Effector memory CD8-positive, alpha-beta T cell (primary cell): Measurements from ENCODE around the gene TRIM33.
"Not testable (repeated sequence)": the region's sequence is repeated elsewhere in the genome, so short reads cannot be mapped to it uniquely, and the experiment has no call there.

Experiments
- ATAC-seq: fragments of 150-1000 bp; cut with Tn5 transposase; replicated peaks from 2 replicates; pipeline ENCODE4 v1.10.0; 2021; ENCODE audit warnings: mild to moderate bottlenecking, moderate library complexity
- DNase-seq, 3 experiments: peaks; one replicate each; pipeline ENCODE4 v3.0.0; 2021
- H3K27ac Mint-ChIP-seq, 2 donors: one replicate each; pipeline ENCODE4 v1.8.0; 2022; ENCODE audit warnings: mild to moderate bottlenecking in 2 of 2, mixed read lengths in 2 of 2, moderate library complexity in 2 of 2
- H3K27me3 Mint-ChIP-seq, 2 donors: one replicate each; pipeline ENCODE4 v1.8.0; 2022; ENCODE audit warnings: mixed read lengths in 2 of 2
- H3K36me3 Mint-ChIP-seq: one replicate; pipeline ENCODE4 v1.8.0; 2022; ENCODE audit warnings: mild to moderate bottlenecking, moderate library complexity, mixed read lengths; ENCODE audit not compliant: insufficient read depth
- H3K4me1 Mint-ChIP-seq, 2 donors: one replicate each; pipeline ENCODE4 v1.8.0; 2022; ENCODE audit warnings: low read depth in 2 of 2, mixed read lengths in 2 of 2
- H3K4me3 Mint-ChIP-seq, 2 donors: one replicate each; pipeline ENCODE4 v1.8.0; 2022; ENCODE audit warnings: mild to moderate bottlenecking in 2 of 2, mixed read lengths in 2 of 2, moderate library complexity in 2 of 2
- H3K9me3 Mint-ChIP-seq, 2 donors: one replicate each; pipeline ENCODE4 v1.8.0; 2022; ENCODE audit warnings: mixed read lengths in 2 of 2

TRIM33 gene

DNA sequence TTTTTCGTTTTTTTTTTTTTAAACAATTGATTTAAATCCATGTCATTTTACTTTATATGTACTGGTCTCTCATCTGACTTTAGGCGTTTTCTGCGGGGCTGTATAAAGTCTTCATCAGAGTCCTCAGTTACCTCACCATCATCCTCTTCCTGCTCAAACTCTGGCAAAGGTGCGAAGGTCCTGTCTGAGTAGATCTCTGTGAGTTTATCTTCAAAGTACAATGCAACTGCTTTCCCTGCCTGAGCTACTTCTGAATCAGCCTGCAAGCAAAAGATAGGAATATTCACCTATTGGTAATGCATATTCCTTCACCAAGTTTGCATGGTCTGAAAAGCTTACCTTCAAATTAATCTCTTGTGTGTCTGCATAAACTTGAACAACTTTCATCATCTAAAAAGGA lies 113.4 kb downstream of the TRIM33 start:
- no peak overlapping the region for H3K4me3 Mint-ChIP-seq
- H3K36me3 Mint-ChIP-seq, result peaks cover 64% of the 10 kb centered on the region
- H3K27me3 Mint-ChIP-seq, result no peaks in the 10 kb centered on the region
- H3K9me3 Mint-ChIP-seq, result no peaks in the 10 kb centered on the region
- no peaks in the 10 kb centered on the region for H3K4me1 Mint-ChIP-seq
- DNase-seq (no peak), ATAC-seq (no peak)
- no peak overlapping the region for H3K27ac Mint-ChIP-seq

DNA sequence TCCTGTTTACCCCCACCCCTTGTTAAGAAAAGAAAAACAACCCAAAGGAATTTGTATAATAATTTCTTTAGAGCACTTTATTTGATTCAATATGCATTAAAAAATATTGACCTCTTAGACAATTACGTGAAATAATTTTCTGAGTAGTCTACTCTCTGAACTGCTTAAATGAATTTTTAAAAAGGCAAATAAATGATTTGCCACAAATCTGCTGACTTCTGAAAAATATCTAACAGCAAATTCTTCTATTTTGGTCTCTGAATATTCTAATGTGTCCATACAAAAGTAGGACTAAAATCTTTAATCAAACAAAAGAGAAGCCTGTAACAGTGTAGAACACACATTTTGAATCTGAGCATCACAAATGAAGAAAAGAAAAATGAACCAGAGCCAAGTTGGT lies 115.1 kb downstream of the TRIM33 start:
- Mint-ChIP-seq H3K4me1 (no peaks in the 10 kb centered on the region), H3K27ac (no peak overlapping the region), H3K27me3 (no peaks in the 10 kb centered on the region), H3K36me3 (peaks cover 62% of the 10 kb centered on the region), H3K9me3 (no peaks in the 10 kb centered on the region), H3K4me3 (no peak overlapping the region)
- ATAC-seq (no peak), DNase-seq (no peak)

DNA sequence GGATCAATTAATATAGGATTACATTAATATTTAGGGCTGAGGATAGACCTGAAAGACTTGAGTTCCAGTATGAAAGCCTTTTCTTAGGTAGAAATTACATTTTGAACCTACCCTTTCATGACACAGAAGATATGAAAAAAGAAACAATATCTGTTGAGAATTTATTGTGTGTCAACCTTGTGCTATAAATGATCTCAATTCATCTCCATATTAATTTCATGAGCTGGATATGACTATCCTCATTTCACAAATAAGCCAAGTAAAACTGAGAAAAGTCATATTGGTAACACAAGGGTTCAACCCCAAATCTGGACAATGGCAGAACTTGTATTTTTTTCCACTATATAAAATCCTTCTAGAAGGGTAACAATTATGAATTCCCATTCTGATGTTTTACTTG lies 120.0 kb downstream of the TRIM33 start:
- Mint-ChIP-seq H3K4me1 (no peaks in the 10 kb centered on the region), H3K36me3 (peaks cover 22% of the 10 kb centered on the region), H3K9me3 (peaks cover 0 to 3% of the 10 kb centered on the region in 2 donors), H3K27me3 (no peaks in the 10 kb centered on the region), H3K27ac (no peak overlapping the region), H3K4me3 (no peak overlapping the region)
- no peak for DNase-seq
- ATAC-seq, result no peak

DNA sequence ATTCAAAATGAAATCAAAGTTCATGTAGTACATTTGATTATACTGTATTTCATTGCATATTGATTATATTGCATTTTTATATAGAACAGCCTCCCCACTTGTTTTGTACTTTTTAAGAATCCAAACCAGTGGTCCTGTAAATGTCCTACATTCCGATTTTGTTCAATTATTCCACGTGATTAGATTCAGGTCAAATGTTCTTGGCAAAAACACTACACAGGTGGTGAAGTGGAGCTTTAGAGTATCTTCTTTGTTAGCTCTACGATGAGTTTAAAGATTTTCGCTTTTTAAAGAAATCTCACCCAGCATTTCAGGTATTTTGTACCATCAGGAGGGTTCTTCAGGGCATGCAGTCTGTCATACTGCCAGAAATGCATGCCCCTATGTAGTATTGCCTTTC lies 120.6 kb downstream of the TRIM33 start:
- peaks cover 4% of the 10 kb centered on the region in 2 donors for H3K9me3 Mint-ChIP-seq
- no peak for ATAC-seq
- H3K4me3 Mint-ChIP-seq, result no peak overlapping the region
- no peak overlapping the region for H3K27ac Mint-ChIP-seq
- peaks cover 16% of the 10 kb centered on the region for H3K36me3 Mint-ChIP-seq
- H3K4me1 Mint-ChIP-seq, result no peaks in the 10 kb centered on the region
- no peaks in the 10 kb centered on the region for H3K27me3 Mint-ChIP-seq
- DNase-seq, result no peak

DNA sequence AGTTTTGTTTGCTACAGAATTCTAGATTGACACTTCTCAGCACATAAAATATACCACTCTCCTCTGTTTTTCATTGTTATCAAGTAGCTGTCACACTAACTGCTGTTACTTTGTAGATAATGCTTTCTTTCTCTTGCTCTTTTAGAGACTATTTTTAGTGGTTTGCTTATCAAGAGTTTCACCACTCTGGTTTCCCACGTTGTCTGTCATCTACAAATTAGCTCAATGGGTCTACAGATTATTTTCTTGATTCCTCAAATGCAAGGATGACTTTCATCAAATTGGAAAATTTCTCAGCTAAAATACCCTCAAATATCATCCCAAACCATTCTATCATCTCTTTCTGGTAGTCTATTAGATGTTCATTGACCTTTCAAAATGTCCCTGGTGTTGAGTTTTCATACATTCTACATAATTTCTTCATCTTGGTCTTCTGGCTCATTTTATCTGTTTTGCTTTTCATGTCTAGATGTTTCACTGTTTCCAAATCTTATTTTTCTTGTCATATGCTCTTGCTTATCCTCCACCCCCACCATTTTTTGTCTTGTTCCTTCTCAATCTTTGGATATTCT lies 122.5 kb downstream of the TRIM33 start:
- H3K27ac Mint-ChIP-seq, result no peak overlapping the region
- peaks cover 9% of the 10 kb centered on the region for H3K36me3 Mint-ChIP-seq
- H3K27me3 Mint-ChIP-seq, result no peaks in the 10 kb centered on the region
- ATAC-seq, result no peak
- DNase-seq, result no peak
- H3K4me1 Mint-ChIP-seq, result no peaks in the 10 kb centered on the region
- H3K4me3 Mint-ChIP-seq, result no peak overlapping the region
- peaks cover 4 to 8% of the 10 kb centered on the region in 2 donors for H3K9me3 Mint-ChIP-seq

DNA sequence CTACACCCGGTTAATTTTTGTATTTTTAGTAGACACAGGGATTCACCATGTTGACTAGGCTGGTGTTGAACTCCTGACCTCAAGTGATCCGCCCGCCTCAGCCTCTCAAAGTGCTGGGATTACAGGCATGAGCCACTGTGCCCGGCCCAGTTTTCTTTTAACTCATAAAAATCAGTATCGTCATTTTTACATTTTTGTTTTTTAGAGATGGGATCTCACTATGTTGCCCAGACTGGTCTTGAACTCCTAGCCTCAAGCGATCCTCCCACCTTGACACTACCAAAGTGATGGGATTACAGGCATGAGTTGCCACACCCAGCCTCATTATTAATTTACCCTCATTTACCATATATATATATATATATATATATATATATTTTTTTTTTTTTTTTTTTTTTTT lies 123.4 kb downstream of the TRIM33 start:
- H3K27ac Mint-ChIP-seq, H3K9me3 Mint-ChIP-seq, H3K4me1 Mint-ChIP-seq, H3K36me3 Mint-ChIP-seq, ATAC-seq, H3K27me3 Mint-ChIP-seq, DNase-seq, H3K4me3 Mint-ChIP-seq: not testable (repeated sequence)

DNA sequence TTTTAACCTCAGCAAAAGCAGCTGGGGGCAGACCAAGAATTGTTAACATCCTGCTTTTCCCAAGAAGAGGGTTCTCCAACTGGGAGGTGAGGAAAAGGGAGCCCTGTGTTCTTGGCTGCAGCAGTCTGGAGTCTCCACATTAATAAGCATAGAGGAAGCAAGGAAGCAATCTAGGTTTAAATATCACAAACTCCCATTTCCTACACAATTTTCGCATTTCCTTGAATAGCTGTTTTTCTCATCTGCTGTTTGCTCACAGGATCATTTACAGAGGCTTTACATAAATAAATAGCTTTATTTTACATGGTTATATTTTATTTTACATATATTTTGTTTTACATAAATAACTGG lies 124.0 kb downstream of the TRIM33 start:
- Mint-ChIP-seq H3K36me3 (no peaks in the 10 kb centered on the region), H3K4me1 (no peaks in the 10 kb centered on the region), H3K9me3 (peaks cover 4 to 8% of the 10 kb centered on the region in 2 donors), H3K27me3 (no peaks in the 10 kb centered on the region), H3K27ac (no peak overlapping the region), H3K4me3 (no peak overlapping the region)
- no peak for ATAC-seq
- DNase-seq, result no peak

DNA sequence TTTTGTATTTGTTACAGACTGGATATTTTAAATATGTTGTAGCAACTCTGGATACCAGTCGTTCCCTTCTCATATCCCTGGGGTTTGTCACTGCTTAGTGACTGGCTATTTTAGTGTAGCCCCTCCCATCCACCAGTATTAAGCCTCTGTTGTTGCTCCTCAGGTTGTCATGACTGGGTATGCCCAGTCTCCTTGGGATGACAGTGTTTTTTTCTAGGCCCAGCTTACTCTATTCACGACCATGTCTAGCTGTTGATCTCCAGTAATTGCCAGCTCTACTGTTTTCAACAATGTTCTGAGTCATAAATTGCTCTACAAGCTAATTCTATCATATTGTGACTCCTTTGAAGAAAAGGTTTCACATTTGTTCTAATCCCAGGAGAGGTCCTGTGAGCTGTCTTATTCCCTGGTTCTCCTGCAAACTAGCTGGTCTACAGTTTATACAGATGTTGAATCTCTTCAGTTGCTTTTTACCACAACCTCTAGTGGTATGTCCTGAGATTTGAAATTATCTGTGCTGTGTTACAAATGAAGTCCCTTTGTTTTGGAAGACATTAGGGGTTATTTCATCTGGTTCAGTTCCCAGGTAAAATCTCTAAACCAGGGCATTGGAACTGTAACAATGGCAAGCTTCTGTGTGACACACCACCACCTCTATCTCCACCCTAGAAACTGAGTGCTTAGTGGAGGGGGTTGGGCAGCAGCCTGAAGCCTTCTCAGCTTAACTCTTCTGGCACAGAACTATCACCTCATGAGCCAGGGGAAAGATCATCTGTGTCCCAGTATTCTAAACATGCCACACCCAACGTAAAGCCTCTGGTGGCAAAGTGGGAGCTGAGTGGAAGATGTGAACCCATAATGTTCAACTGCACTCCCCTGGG lies 124.6 kb downstream of the TRIM33 start:
- Mint-ChIP-seq H3K4me3 (no peak overlapping the region), H3K36me3 (no peaks in the 10 kb centered on the region), H3K27ac (no peak overlapping the region), H3K9me3 (peaks cover 4 to 8% of the 10 kb centered on the region in 2 donors), H3K4me1 (no peaks in the 10 kb centered on the region), H3K27me3 (no peaks in the 10 kb centered on the region)
- DNase-seq, result no peak
- no peak for ATAC-seq

DNA sequence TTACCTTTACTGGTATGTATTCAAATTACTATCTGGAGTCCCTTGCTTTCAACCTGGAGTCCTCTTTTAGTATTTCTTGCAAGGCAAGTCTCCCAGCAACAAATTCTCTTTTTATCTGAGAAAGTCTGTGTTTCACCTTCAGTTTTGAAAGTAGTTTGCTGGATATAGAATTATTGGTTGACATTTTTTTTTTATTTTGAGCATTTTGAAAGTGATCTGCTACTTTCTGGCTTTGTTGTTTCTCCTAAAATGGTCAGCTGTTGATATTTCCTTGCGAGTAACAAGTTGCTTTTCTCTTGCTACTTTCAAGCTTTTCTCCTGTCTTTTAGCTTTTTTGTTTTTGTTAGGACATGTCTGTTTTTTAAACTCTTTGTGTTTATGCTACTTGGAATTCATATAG lies 126.1 kb downstream of the TRIM33 start:
- H3K36me3 Mint-ChIP-seq, result no peaks in the 10 kb centered on the region
- H3K4me1 Mint-ChIP-seq, result no peaks in the 10 kb centered on the region
- peaks cover 4 to 8% of the 10 kb centered on the region in 2 donors for H3K9me3 Mint-ChIP-seq
- no peak overlapping the region for H3K4me3 Mint-ChIP-seq
- DNase-seq (no peak), ATAC-seq (no peak)
- no peaks in the 10 kb centered on the region for H3K27me3 Mint-ChIP-seq
- H3K27ac Mint-ChIP-seq, result no peak overlapping the region

DNA sequence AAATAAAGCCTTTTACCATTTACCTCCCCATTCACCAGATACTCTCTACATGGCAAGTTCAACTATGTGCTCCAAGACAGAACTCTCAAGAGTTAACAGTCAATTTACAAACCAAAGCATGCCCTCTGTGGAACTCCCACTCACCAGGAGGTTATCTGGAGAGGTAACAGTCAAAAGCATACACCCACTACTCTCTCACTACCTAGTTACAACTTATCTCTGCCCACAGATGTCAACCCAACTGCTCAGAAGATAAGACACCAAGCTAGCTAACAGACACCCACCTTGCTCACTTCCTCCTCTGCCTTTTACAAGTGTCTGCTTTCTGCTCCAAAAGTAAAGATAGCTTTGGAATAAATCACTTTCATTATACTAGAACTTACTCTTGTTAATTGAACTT lies 131.0 kb downstream of the TRIM33 start:
- DNase-seq (no peak), ATAC-seq (no peak)
- Mint-ChIP-seq H3K9me3 (peaks cover under 1 to 2% of the 10 kb centered on the region in 2 donors), H3K27ac (no peak overlapping the region), H3K4me1 (no peaks in the 10 kb centered on the region), H3K27me3 (no peaks in the 10 kb centered on the region), H3K36me3 (no peaks in the 10 kb centered on the region), H3K4me3 (no peak overlapping the region)

DNA sequence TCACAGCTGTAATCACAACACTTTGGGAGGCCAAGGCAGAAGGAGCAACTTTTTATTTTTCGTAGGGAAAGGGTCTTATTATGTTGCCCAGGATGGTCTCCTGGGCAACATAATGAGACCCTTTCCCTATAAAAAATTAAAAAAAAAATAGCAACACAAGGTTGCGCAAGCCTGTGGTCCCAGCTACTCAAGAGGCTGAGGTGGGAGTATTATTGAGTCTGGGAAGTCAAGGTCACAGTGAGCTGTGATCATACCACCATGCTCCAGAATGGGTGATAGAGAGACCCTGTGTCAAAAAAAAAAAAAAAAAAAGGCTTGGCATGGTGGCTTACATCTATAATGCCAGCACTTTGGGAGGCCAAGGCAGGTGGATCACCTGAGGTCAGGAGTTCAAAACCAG lies 131.6 kb downstream of the TRIM33 start:
- ATAC-seq (no peak), DNase-seq (no peak)
- H3K36me3 Mint-ChIP-seq, result no peaks in the 10 kb centered on the region
- H3K27ac Mint-ChIP-seq, result no peak overlapping the region
- no peak overlapping the region for H3K4me3 Mint-ChIP-seq
- H3K27me3 Mint-ChIP-seq, result no peaks in the 10 kb centered on the region
- peaks cover 0 to 2% of the 10 kb centered on the region in 2 donors for H3K9me3 Mint-ChIP-seq
- no peaks in the 10 kb centered on the region for H3K4me1 Mint-ChIP-seq

DNA sequence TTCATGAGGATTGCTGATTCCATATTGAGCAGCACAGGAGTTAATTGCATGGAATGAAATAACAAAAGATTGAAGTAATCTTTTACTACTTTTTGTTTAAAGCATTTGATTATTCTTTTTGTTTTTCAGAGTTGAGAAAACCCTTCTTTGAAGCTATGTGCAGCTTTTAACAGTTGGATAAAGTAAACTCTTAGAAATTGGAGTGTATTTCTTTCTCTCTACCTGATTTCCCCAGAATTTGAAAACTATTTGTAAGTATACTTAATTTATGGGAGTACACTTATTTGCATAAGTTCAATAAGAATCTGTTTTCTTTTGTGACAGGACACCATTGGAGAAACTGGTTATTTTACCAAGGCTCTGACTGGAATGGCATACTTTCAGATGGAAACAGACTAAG lies 133.6 kb downstream of the TRIM33 start:
- H3K4me1 Mint-ChIP-seq, result no peaks in the 10 kb centered on the region
- DNase-seq, result no peak
- H3K27me3 Mint-ChIP-seq, result no peaks in the 10 kb centered on the region
- H3K27ac Mint-ChIP-seq, result no peak overlapping the region
- no peak overlapping the region for H3K4me3 Mint-ChIP-seq
- no peak for ATAC-seq
- peaks cover 0 to 2% of the 10 kb centered on the region in 2 donors for H3K9me3 Mint-ChIP-seq
- H3K36me3 Mint-ChIP-seq, result no peaks in the 10 kb centered on the region

DNA sequence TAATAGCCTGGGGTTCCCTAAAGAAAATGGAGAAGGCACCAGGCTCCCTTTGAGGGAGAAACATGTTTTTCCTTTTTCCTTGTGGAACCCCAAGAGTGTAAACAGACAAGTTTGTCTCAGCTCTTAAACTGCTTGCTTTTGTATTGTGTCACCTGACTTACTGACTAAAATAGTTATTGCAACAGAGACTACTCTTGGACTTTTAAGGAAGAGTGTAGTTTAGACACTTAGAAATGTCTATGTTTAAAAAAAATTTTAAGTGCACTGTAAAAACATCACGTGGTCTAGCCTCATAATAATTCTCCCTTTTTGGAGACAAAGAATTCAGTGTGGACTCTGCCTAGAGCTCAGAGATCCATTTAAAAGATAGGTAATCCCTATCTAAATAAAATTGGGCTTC lies 141.1 kb downstream of the TRIM33 start:
- H3K27me3 Mint-ChIP-seq, result peaks cover 0 to 7% of the 10 kb centered on the region in 2 donors
- ATAC-seq (no peak), DNase-seq (no peak)
- no peaks in the 10 kb centered on the region for H3K36me3 Mint-ChIP-seq
- H3K4me3 Mint-ChIP-seq, result no peak overlapping the region
- H3K4me1 Mint-ChIP-seq, result no peaks in the 10 kb centered on the region
- no peak overlapping the region for H3K27ac Mint-ChIP-seq
- H3K9me3 Mint-ChIP-seq, result no peaks in the 10 kb centered on the region

DNA sequence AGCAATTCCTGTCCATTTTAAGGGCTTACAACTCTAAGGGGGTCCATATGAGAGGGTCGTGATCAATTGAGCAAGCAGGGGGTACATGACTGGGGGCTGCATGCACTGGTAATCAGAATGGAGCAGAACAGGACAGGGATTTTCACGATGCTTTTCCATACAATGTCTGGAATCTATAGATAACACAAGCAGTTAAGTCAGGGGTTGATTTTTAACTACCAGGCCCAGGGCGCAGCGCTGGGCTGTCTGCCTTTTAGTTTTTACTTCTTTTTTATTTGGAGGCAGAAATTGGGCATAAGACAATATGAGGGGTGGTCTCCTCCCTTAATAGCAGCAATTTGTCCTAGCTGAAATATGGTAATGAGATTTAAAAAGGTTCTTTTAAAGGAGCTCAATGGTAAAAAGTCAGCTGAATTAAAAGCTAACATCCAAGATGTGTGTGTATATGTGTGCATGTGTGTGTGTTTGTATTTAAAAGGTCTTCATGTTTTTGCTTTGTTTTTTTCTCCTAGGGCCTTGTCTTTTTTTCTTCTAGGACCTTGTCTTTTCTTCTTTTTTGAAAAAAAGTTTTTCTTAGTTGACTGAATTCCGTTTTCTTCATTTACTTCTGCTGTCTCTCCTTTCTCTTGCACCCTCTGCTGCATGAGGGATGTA lies 141.6 kb downstream of the TRIM33 start:
- H3K27me3 Mint-ChIP-seq, H3K4me1 Mint-ChIP-seq, H3K4me3 Mint-ChIP-seq, H3K36me3 Mint-ChIP-seq, H3K9me3 Mint-ChIP-seq, DNase-seq, H3K27ac Mint-ChIP-seq, ATAC-seq: not testable (repeated sequence)
